AG04450 (cell line): Measurements from ENCODE around the gene AEBP1. TPM values are rescaled to one million over a fixed set of nuclear protein-coding genes. Genes with fewer than 3 reads are reported as not detected.

Experiments used
- CTCF ChIA-PET: fragments of 300-600, 350-600 bp; formaldehyde crosslinking; extraction: SDS; loops from one replicate; lab custom pipeline; 2022; ENCODE audit warnings: antibody characterized with exemption, inconsistent platforms; lab: Charles Lee
- POLR2A ChIA-PET: fragments of 350-600 bp; formaldehyde crosslinking; extraction: SDS; loops from one replicate; lab custom pipeline; 2021; ENCODE audit warnings: antibody characterized with exemption, inconsistent platforms; lab: Yijun Ruan, JAX
- DNase-seq: peaks from one replicate; pipeline ENCODE4 v3.0.0-alpha.2; 2011; ENCODE audit warnings: low read depth, low spot score
- H3K27ac ChIP-seq: one replicate; pipeline ENCODE4 v1.5.1; 2012; ENCODE audit warnings: low read depth, low read length, control low read depth
- H3K27me3 ChIP-seq: one replicate; pipeline ENCODE4 v1.6.0; 2012; ENCODE audit warnings: low read length; ENCODE audit not compliant: control insufficient read depth, insufficient read depth
- H3K4me3 ChIP-seq: 2 replicates; pipeline ENCODE4 v1.5.1; 2011; ENCODE audit warnings: mild to moderate bottlenecking, low read depth, low read length, control low read depth
- H3K9me3 ChIP-seq: 2 replicates; pipeline ENCODE4 v1.5.1; 2012; ENCODE audit warnings: low read length; ENCODE audit not compliant: control insufficient read depth, insufficient read depth
- CTCF ChIP-seq: IDR thresholded peaks from 2 replicates; pipeline ENCODE4 v1.5.1; 2011; ENCODE audit warnings: low read depth, low read length, control low read depth, inconsistent platforms
- polyA plus RNA-seq: library from polyadenylated mRNA; depleted of rRNA; stranded (reverse); fragments of >200 nt; gene quantifications from 2 replicates; pipeline ENCODE4 v1.2.3, GENCODE V29; 2011

The AEBP1 gene
- polyA plus RNA-seq, 1 experiment, result 18.5 TPM

GRCh38 chr7:44058759-44059218 is 45.4 kb upstream of the AEBP1 start:
- H3K9me3 ChIP-seq, result no peaks in the 10 kb centered on the region
- H3K27ac ChIP-seq, result no peak overlapping the region
- POLR2A ChIA-PET, result no interaction called here
- TF ChIP-seq CTCF, result no peak
- no peaks in the 10 kb centered on the region for H3K27me3 ChIP-seq
- DNase-seq, result no peak
- H3K4me3 ChIP-seq, result no peak overlapping the region
- CTCF ChIA-PET, result no interaction called here

- DNase-seq, result no peak
- H3K9me3 ChIP-seq, result no peaks in the 10 kb centered on the region
- no peak for TF ChIP-seq CTCF
- H3K27me3 ChIP-seq, result peaks cover 1% of the 10 kb centered on the region
- ChIA-PET CTCF (no interaction called here), POLR2A (no interaction called here)
- H3K4me3 ChIP-seq, result no peak overlapping the region
- no peak overlapping the region for H3K27ac ChIP-seq
These were observed 44.7 kb upstream of the AEBP1 start for GRCh38 chr7:44059219-44060090.

GRCh38 chr7:44060091-44060947 is 43.8 kb upstream of the AEBP1 start:
- no peak overlapping the region for H3K4me3 ChIP-seq
- H3K9me3 ChIP-seq, result no peaks in the 10 kb centered on the region
- ChIA-PET CTCF (interaction anchor here (0.5 kb wide), 1 partner anchor 67 kb away, joined by 3 read pairs; no protein-coding TSS in a partner anchor), POLR2A (interaction anchor here (0.6 kb wide), 1 partner anchor 141 kb away, joined by 3 read pairs; no protein-coding TSS in a partner anchor)
- H3K27me3 ChIP-seq, result peaks cover 8% of the 10 kb centered on the region
- no peak overlapping the region for H3K27ac ChIP-seq
- TF ChIP-seq CTCF, result no peak
- DNase-seq, result no peak

GRCh38 chr7:44060948-44061644 is 43.0 kb upstream of the AEBP1 start:
- TF ChIP-seq CTCF, result no peak
- no peak overlapping the region for H3K27ac ChIP-seq
- CTCF ChIA-PET, result interaction anchor here (0.5 kb wide), 1 partner anchor 67 kb away, joined by 3 read pairs; no protein-coding TSS in a partner anchor
- no peak for DNase-seq
- POLR2A ChIA-PET, result interaction anchor here (0.6 kb wide), 1 partner anchor 140 kb away, joined by 3 read pairs; no protein-coding TSS in a partner anchor
- peaks cover 8% of the 10 kb centered on the region for H3K27me3 ChIP-seq
- no peak overlapping the region for H3K4me3 ChIP-seq
- no peaks in the 10 kb centered on the region for H3K9me3 ChIP-seq
